Immature natural killer cell (primary cell): ENCODE results near the gene UBE2O. TPM values are rescaled to one million over a fixed set of nuclear protein-coding genes. Genes with fewer than 3 reads are reported as not detected.

Experiments
- DNase-seq, 3 donors: peaks; one replicate each; pipeline ENCODE4 v3.0.0; 2022; ENCODE audit warnings: mixed read lengths in 1 of 3
- H3K27ac Mint-ChIP-seq, 6 donors: one replicate each; pipeline ENCODE4 v1.8.0; 2020; ENCODE audit warnings: mixed read lengths in 6 of 6, mild to moderate bottlenecking in 5 of 6, inconsistent platforms in 4 of 6, moderate library complexity in 3 of 6
- H3K27me3 Mint-ChIP-seq, 3 donors: one replicate each; pipeline ENCODE4 v1.8.0; 2020 to 2021; ENCODE audit warnings: low read depth in 3 of 3, mild to moderate bottlenecking in 3 of 3, mixed read lengths in 3 of 3, moderate library complexity in 3 of 3, inconsistent platforms in 1 of 3
- H3K36me3 Mint-ChIP-seq, 3 donors: one replicate each; pipeline ENCODE4 v1.8.0; 2020; ENCODE audit warnings: mixed read lengths in 3 of 3, inconsistent platforms in 2 of 3, mild to moderate bottlenecking in 2 of 3
- H3K4me1 Mint-ChIP-seq, 2 donors: one replicate each; pipeline ENCODE4 v1.8.0; 2020; ENCODE audit warnings: inconsistent platforms in 2 of 2, mild to moderate bottlenecking in 2 of 2, mixed read lengths in 2 of 2, moderate library complexity in 1 of 2
- H3K4me3 Mint-ChIP-seq, 5 donors: one replicate each; pipeline ENCODE4 v1.8.0; 2020; ENCODE audit warnings: mild to moderate bottlenecking in 5 of 5, mixed read lengths in 5 of 5, inconsistent platforms in 3 of 5, moderate library complexity in 3 of 5
- H3K9me3 Mint-ChIP-seq, 6 donors: one replicate each; pipeline ENCODE4 v1.8.0; 2020; ENCODE audit warnings: mild to moderate bottlenecking in 6 of 6, mixed read lengths in 6 of 6, inconsistent platforms in 4 of 6, moderate library complexity in 3 of 6
- polyA plus RNA-seq, 3 donors: library from polyadenylated mRNA; unstranded; fragments of 300-500 nt; fragmentation: Illumina TruSeq; gene quantifications; one replicate each; pipeline ENCODE4 v1.2.3, GENCODE V29; 2021

Gene UBE2O
- polyA plus RNA-seq, 3 donors from 2014 or later = 0.19 to 14.3 (median 5.2) TPM

DNA sequence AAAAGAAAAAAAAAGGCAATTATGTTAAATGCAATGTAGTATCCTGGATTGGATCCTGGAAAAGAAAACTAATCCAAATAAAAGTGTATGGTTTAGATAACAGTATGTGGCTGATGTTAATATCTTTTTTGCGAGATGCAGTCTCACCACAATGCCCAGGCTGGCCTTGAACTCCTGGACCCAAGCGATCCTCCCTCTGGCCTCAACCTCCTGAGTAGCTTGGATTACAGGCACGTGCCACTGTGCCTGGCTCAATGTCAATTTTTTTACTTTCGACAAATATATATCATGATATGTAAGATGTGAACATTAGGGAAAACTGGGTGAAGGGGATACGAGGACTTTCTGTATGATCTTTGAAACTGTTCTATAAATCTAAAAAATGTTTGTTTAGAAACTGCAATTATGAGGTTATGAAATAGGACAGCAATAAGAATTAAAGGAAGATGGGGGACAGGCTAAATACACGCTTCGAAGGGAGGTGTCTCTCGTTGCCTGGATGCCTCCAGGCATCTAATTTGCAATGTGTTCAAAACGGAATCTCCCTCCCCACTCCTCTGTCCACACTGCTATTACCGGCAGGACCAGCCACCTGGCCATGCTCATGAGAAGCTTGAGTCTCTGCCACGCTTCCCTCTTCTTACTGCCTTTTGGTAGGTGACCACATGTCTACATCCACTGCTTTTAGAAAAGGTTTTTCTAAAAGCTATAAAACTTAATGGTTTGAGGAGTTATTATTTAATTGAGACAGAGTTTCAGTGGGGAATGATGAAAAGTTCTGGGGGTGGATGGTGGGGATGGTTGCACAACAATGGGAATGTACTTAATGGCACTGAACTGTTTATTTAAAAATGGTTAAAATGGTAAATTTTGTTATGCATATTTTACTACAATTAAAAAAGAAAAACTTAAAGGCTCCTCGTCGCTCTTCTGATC lies 15.2 kb downstream of the UBE2O start:
- H3K4me3 Mint-ChIP-seq = no peak overlapping the region
- H3K36me3 Mint-ChIP-seq = peaks cover 0 to 4% (median 0%) of the 10 kb centered on the region in 3 donors
- no peaks in the 10 kb centered on the region for H3K27me3 Mint-ChIP-seq
- H3K4me1 Mint-ChIP-seq = peaks cover 41 to 55% of the 10 kb centered on the region in 2 donors
- no peak for DNase-seq
- H3K27ac Mint-ChIP-seq = no peak overlapping the region
- no peaks in the 10 kb centered on the region for H3K9me3 Mint-ChIP-seq

GRCh38 chr17:76435751-76436150 lies 17.2 kb downstream of the UBE2O start:
- no peaks in the 10 kb centered on the region for H3K27me3 Mint-ChIP-seq
- H3K9me3 Mint-ChIP-seq = no peaks in the 10 kb centered on the region
- H3K4me3 Mint-ChIP-seq = no peak overlapping the region
- no peak for DNase-seq
- peaks cover 21 to 35% of the 10 kb centered on the region in 2 donors for H3K4me1 Mint-ChIP-seq
- no peak overlapping the region for H3K27ac Mint-ChIP-seq
- H3K36me3 Mint-ChIP-seq = peaks cover 0 to 4% (median 0%) of the 10 kb centered on the region in 3 donors

DNA sequence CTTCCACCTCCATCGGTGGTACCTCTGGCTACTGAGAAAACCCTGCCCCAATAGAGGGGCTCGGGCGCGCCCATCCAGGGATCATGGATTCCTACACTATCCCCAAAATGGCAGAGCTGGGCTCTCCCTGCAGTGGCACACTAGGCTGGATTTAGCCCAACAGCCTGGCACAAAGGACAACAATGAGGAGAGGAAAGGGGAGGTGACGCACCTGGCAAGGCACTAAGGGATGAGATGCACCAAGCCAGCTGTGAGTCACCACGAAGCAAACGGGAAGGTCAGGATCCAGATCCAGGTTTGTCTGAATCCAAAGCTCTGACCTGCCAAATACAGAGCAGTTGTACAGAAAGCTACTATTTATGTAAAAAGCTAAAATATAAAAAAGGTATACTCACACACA lies 18.1 kb downstream of the UBE2O start:
- no peak for DNase-seq
- Mint-ChIP-seq H3K27ac (peak overlapping the region in 1 of 6 donors; percentile 27), H3K36me3 (peaks cover 0 to 4% (median 0%) of the 10 kb centered on the region in 3 donors), H3K9me3 (no peaks in the 10 kb centered on the region), H3K4me1 (peaks cover 18 to 35% of the 10 kb centered on the region in 2 donors), H3K4me3 (no peak overlapping the region), H3K27me3 (no peaks in the 10 kb centered on the region)

DNA sequence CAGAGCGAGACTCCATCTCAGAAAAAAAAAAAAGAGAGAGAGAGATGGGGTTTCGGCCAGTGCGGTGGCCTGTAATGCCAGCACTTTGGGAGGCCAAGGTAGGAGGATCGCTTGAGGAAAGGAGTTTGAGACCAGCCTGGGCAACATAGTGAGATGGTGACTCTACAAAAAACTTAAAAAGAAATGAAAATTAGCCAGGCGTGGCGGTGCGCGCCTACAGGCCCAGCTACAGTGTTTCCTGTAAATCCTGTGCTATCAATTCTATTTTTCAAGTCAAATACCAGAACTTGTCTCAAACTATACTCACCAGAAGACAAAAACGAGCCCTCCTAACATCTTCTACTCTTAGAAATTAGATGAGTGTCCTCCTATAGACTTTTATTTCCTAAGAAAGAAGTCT lies 19.3 kb downstream of the UBE2O start:
- DNase-seq = no peak
- Mint-ChIP-seq H3K4me3 (no peak overlapping the region), H3K36me3 (peaks cover 0 to under 1% (median 0%) of the 10 kb centered on the region in 3 donors), H3K27me3 (no peaks in the 10 kb centered on the region), H3K4me1 (peaks cover 7 to 29% of the 10 kb centered on the region in 2 donors), H3K9me3 (no peaks in the 10 kb centered on the region), H3K27ac (no peak overlapping the region)

DNA sequence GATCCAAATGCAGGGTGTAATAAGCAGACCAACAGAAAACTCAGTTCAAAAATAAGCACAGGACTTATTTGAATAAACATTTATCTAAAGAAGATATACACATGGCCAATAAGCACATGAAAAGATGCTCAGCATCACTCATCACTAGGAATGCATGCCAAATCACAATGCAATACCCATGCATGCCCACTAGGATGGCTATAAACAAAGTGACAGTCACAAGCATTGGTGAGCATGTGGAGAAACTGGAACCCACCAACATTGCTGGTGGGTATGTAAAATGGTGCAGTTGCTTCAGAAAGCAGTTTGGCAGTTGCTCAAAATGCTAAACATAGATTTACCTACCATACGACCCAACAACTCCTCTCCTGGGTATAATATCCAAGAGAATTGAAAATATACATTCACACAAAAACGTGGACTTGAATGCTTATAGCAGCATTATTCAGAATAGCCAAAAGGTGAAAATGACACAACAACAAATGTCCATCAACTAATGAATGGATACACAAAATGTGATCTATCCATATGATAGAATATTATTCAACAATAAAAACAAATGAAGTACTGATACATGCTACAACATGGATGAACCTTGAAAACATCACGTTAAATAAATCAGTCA lies 20.1 kb downstream of the UBE2O start:
- H3K27ac Mint-ChIP-seq = no peak overlapping the region
- DNase-seq = no peak
- no peak overlapping the region for H3K4me3 Mint-ChIP-seq
- H3K27me3 Mint-ChIP-seq = peaks cover 0 to 1% (median 0%) of the 10 kb centered on the region in 3 donors
- no peaks in the 10 kb centered on the region for H3K36me3 Mint-ChIP-seq
- H3K4me1 Mint-ChIP-seq = peaks cover 7 to 26% of the 10 kb centered on the region in 2 donors
- no peaks in the 10 kb centered on the region for H3K9me3 Mint-ChIP-seq

DNA sequence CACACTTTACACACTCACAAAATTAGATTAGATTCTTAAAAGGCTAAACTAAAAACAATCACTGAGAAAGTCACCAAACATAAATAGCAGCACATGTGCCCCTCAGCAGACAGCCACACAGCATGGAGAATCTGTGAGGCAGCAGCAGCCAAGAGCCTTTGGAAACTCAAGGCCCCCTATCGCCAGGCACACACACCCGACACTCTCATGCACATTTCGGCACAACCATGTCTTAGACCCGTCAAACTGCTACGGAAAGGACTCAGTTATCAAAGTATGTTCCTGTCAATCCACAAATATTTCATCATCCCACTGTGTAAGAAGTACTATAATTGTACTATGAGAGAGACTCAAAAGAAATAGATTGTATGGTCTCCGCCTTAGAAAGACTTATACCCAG lies 20.9 kb downstream of the UBE2O start:
- Mint-ChIP-seq H3K27me3 (peaks cover 0 to 1% (median 0%) of the 10 kb centered on the region in 3 donors), H3K9me3 (no peaks in the 10 kb centered on the region), H3K27ac (no peak overlapping the region), H3K4me3 (no peak overlapping the region), H3K36me3 (no peaks in the 10 kb centered on the region), H3K4me1 (peaks cover 7 to 23% of the 10 kb centered on the region in 2 donors)
- DNase-seq = no peak

DNA sequence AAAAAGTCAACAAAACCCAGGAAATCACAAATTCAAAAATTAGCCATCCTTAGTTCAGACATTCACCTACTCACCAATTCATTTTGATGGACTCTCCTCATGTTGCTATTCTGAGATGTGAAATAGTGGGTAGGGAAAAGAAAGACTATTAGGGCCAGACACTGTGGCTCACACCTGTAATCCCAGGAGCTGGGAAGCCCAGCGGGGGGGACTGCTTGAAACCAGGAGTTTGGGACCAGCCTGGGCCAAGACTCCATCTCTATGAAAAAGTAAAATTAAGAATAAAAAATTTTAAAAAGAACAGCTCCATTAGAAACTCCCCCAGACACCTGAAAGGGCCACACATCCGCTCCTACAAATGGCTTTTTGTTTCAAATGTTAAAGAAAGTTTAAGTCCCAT lies 21.4 kb downstream of the UBE2O start:
- Mint-ChIP-seq H3K4me3 (no peak overlapping the region), H3K27ac (no peak overlapping the region)

GRCh38 chr17:76428511-76428910 lies 24.4 kb downstream of the UBE2O start:
- Mint-ChIP-seq H3K36me3 (no peaks in the 10 kb centered on the region), H3K4me3 (no peak overlapping the region), H3K9me3 (no peaks in the 10 kb centered on the region), H3K4me1 (peaks cover 2 to 18% of the 10 kb centered on the region in 2 donors), H3K27me3 (peaks cover 0 to 2% (median 1%) of the 10 kb centered on the region in 3 donors), H3K27ac (no peak overlapping the region)
- DNase-seq = no peak

More for the DNA sequence above, 21.4 kb downstream of the UBE2O start:
- DNase-seq = no peak
- Mint-ChIP-seq H3K36me3 (no peaks in the 10 kb centered on the region), H3K27me3 (peaks cover 0 to 1% (median 0%) of the 10 kb centered on the region in 3 donors), H3K4me1 (peaks cover 6 to 21% of the 10 kb centered on the region in 2 donors), H3K9me3 (no peaks in the 10 kb centered on the region)

GRCh38 chr17:76427501-76428231 lies 25.3 kb downstream of the UBE2O start:
- Mint-ChIP-seq H3K9me3 (no peaks in the 10 kb centered on the region), H3K36me3 (peaks cover 0 to 3% (median 0%) of the 10 kb centered on the region in 3 donors), H3K4me1 (peaks cover 4 to 16% of the 10 kb centered on the region in 2 donors), H3K4me3 (no peak overlapping the region), H3K27me3 (peaks cover 1 to 3% (median 2%) of the 10 kb centered on the region in 3 donors), H3K27ac (peak overlapping the region in 1 of 6 donors; percentile 6)
- DNase-seq = no peak

DNA sequence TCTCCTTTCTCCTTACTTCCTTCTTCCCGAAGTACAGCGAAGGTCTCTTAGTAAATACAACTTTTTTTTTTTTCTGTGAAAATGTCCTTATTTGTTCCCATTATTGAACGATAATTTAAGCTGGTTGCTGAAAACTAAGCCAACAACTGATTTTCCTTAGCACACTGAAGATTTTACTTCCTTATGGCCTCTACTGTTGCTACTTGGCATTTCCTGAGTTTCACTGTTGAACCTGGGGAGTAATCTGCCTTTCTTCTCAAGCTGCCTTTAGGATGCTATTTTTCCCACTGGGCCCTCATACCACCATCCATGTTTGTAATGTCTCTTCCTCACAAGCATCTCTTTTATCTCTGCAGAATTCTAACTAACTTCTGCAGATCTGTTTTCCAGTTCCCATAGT lies 26.1 kb downstream of the UBE2O start:
- DNase-seq = no peak

GRCh38 chr17:76422860-76423259 lies 30.1 kb downstream of the UBE2O start:
- Mint-ChIP-seq H3K27ac (peak overlapping the region in 2 of 6 donors; percentile 24 to 56), H3K36me3 (peaks cover 0 to 3% (median 0%) of the 10 kb centered on the region in 3 donors), H3K27me3 (peaks cover 2 to 4% (median 3%) of the 10 kb centered on the region in 3 donors), H3K4me1 (peaks cover 21 to 39% of the 10 kb centered on the region in 2 donors), H3K4me3 (no peak overlapping the region), H3K9me3 (no peaks in the 10 kb centered on the region)
- no peak for DNase-seq

More for the DNA sequence above, 26.1 kb downstream of the UBE2O start:
- peaks cover 4 to 24% of the 10 kb centered on the region in 2 donors for H3K4me1 Mint-ChIP-seq
- no peak overlapping the region for H3K4me3 Mint-ChIP-seq
- peaks cover 1 to 4% (median 2%) of the 10 kb centered on the region in 3 donors for H3K27me3 Mint-ChIP-seq
- peaks cover 0 to 3% (median 0%) of the 10 kb centered on the region in 3 donors for H3K36me3 Mint-ChIP-seq
- H3K9me3 Mint-ChIP-seq = no peaks in the 10 kb centered on the region
- no peak overlapping the region for H3K27ac Mint-ChIP-seq

GRCh38 chr17:76422406-76422805 lies 30.5 kb downstream of the UBE2O start:
- peaks cover 2 to 4% (median 3%) of the 10 kb centered on the region in 3 donors for H3K27me3 Mint-ChIP-seq
- H3K36me3 Mint-ChIP-seq = peaks cover 0 to 7% (median 3%) of the 10 kb centered on the region in 3 donors
- no peak overlapping the region for H3K4me3 Mint-ChIP-seq
- no peak overlapping the region for H3K27ac Mint-ChIP-seq
- H3K9me3 Mint-ChIP-seq = no peaks in the 10 kb centered on the region
- H3K4me1 Mint-ChIP-seq = peaks cover 25 to 44% of the 10 kb centered on the region in 2 donors
- no peak for DNase-seq

DNA sequence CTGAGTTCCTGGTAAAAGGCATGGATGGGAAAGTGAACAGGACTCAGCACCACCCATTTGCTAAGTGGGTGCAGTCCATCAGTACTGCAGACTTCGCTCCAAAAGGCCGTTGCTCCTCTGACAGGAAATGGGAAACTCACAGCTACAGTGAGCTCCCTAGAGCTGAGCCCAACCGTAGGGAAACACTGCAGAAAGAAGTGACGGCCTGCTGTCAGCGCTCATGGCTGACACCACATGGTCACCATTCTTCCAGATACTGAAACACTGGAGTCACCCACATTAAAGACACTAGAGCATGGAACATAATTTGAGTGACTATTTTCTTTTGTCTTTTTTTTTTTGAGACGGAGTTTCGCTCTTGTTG lies 31.9 kb downstream of the UBE2O start:
- Mint-ChIP-seq H3K27ac (no peak overlapping the region), H3K9me3 (no peaks in the 10 kb centered on the region), H3K27me3 (peaks cover 2 to 4% (median 3%) of the 10 kb centered on the region in 3 donors), H3K36me3 (peaks cover 0 to 7% (median 7%) of the 10 kb centered on the region in 3 donors), H3K4me1 (peaks cover 28 to 49% of the 10 kb centered on the region in 2 donors), H3K4me3 (no peak overlapping the region)
- no peak for DNase-seq
